H1 (cell line): ENCODE data around the gene PROSER2. TPM values are rescaled to one million over a fixed set of nuclear protein-coding genes. Genes with fewer than 3 reads are reported as not detected.

Experiments used
- CTCF ChIA-PET: fragments of 300-600 bp; sonication (Branson Sonifier 250); formaldehyde crosslinking; loops from one replicate; lab custom pipeline; 2021; ENCODE audit not compliant: partially characterized antibody; lab: Charles Lee
- POLR2A ChIA-PET: fragments of 300-600 bp; sonication (Branson Sonifier 250); formaldehyde crosslinking; loops from one replicate; lab custom pipeline; 2021; ENCODE audit warnings: inconsistent platforms; ENCODE audit not compliant: partially characterized antibody; lab: Charles Lee
- DNase-seq, 2 experiments: peaks; one replicate each; pipeline versions ENCODE4 v3.0.0 to v3.0.0-alpha.2; 2010 to 2022; ENCODE audit warnings: low spot score in 2 of 2, low read depth in 1 of 2, mixed read lengths in 1 of 2
- FAIRE-seq: peaks from 2 replicates; lab custom pipeline; 2011; peaks lifted over from hg19 to GRCh38; lab: Jason Lieb, UNC
- H2AFZ ChIP-seq: 2 replicates; pipeline ENCODE4 v1.8.1; 2012; ENCODE audit warnings: low read length, inconsistent platforms
- H2AK5ac ChIP-seq: 2 replicates; pipeline ENCODE4 v1.6.1; 2013; ENCODE audit warnings: low read depth, low read length
- H2BK120ac ChIP-seq: replicated peaks from 2 replicates; pipeline ENCODE3; 2013; ENCODE audit warnings: low read depth, low read length, inconsistent platforms
- H2BK12ac ChIP-seq: 2 replicates; pipeline ENCODE4 v1.6.1; 2013; ENCODE audit warnings: low read depth, low read length
- H2BK15ac ChIP-seq: 2 replicates; pipeline ENCODE4 v1.6.1; 2013; ENCODE audit warnings: low read length
- H2BK20ac ChIP-seq: 2 replicates; pipeline ENCODE4 v1.6.1; 2013; ENCODE audit warnings: low read length
- H2BK5ac ChIP-seq: 2 replicates; pipeline ENCODE4 v1.6.1; 2013; ENCODE audit warnings: low read depth, low read length
- H3K14ac ChIP-seq: 2 replicates; pipeline ENCODE4 v1.6.1; 2013; ENCODE audit warnings: inconsistent platforms; ENCODE audit not compliant: insufficient read length
- H3K18ac ChIP-seq: 2 replicates; pipeline ENCODE4 v1.6.1; 2013; ENCODE audit warnings: low read length; ENCODE audit errors: extremely low read depth
- H3K23ac ChIP-seq: 2 replicates; pipeline ENCODE4 v1.6.1; 2013; ENCODE audit warnings: inconsistent platforms; ENCODE audit not compliant: insufficient read length
- H3K23me2 ChIP-seq: 2 replicates; pipeline ENCODE4 v1.6.1; 2013; ENCODE audit warnings: low read depth, low read length
- H3K27ac ChIP-seq: 2 replicates; pipeline ENCODE4 v1.6.1; 2011; ENCODE audit warnings: low read depth, low read length, inconsistent platforms
- H3K27me3 ChIP-seq, 4 experiments: replicated peaks in 1 of 4; 1 replicate in 1 of 4; 2 replicates in 3 of 4; pipeline versions ENCODE4 v1.6.1 to v1.8.1; 2011 to 2013; ENCODE audit warnings: low read length in 3 of 4, mild to moderate bottlenecking in 3 of 4, inconsistent platforms in 2 of 4, mixed read lengths in 2 of 4, moderate library complexity in 1 of 4; ENCODE audit not compliant: control insufficient read depth in 3 of 4, insufficient read depth in 3 of 4; ENCODE audit errors: extremely low read depth in 1 of 4
- H3K36me3 ChIP-seq, 4 experiments: 2 replicates each; pipeline versions ENCODE4 v1.6.1 to v1.8.1; 2011 to 2013; ENCODE audit warnings: mild to moderate bottlenecking in 4 of 4, low read length in 3 of 4, moderate library complexity in 2 of 4, control low read depth in 1 of 4, inconsistent platforms in 1 of 4; ENCODE audit not compliant: insufficient read depth in 4 of 4, control insufficient read depth in 2 of 4
- H3K4ac ChIP-seq: replicated peaks from 2 replicates; pipeline ENCODE3; 2013; ENCODE audit warnings: low read length, low read depth, mixed read lengths, inconsistent platforms; ENCODE audit not compliant: insufficient read length
- H3K4me1 ChIP-seq, 4 experiments: replicated peaks in 1 of 4; 1 replicate in 1 of 4; 2 replicates in 3 of 4; pipeline versions ENCODE4 v1.6.1 to v1.8.1; 2011 to 2013; ENCODE audit warnings: low read length in 3 of 4, inconsistent platforms in 2 of 4, mixed read lengths in 1 of 4; ENCODE audit not compliant: insufficient read depth in 4 of 4, control insufficient read depth in 3 of 4
- H3K4me2 ChIP-seq, 2 experiments: 2 replicates each; pipeline versions ENCODE4 v1.6.1 to v1.8.1; 2011 to 2013; ENCODE audit warnings: low read depth in 2 of 2, low read length in 2 of 2, control low read depth in 1 of 2, inconsistent platforms in 1 of 2, mild to moderate bottlenecking in 1 of 2; ENCODE audit not compliant: insufficient read depth in 1 of 2
- H3K4me3 ChIP-seq, 4 experiments: fragments of 200-600, 300-600 bp in 1 of 4; sonication (generic), shearing (Covaris generic), sonication (Bioruptor Twin) in 1 of 4; 2 replicates each; pipeline versions ENCODE4 v1.5.1 to v1.8.1; 2011 to 2016; ENCODE audit warnings: low read length in 4 of 4, low read depth in 3 of 4, control low read depth in 2 of 4, inconsistent platforms in 2 of 4, mild to moderate bottlenecking in 2 of 4, mixed read lengths in 1 of 4, moderate library complexity in 1 of 4; ENCODE audit not compliant: insufficient read depth in 2 of 4; ENCODE audit errors: extremely low read depth in 1 of 4
- H3K56ac ChIP-seq: replicated peaks from 2 replicates; pipeline ENCODE3; 2013; ENCODE audit warnings: low read depth, mild to moderate bottlenecking, mixed read lengths, low read length, inconsistent platforms; ENCODE audit not compliant: insufficient read length
- H3K79me1 ChIP-seq: 2 replicates; pipeline ENCODE4 v1.6.1; 2013; ENCODE audit warnings: low read depth, low read length, control low read depth
- H3K79me2 ChIP-seq, 2 experiments: 2 replicates each; pipeline versions ENCODE4 v1.6.1 to v1.8.1; 2012 to 2013; ENCODE audit warnings: low read length in 2 of 2, mild to moderate bottlenecking in 2 of 2, inconsistent platforms in 1 of 2; ENCODE audit not compliant: insufficient read depth in 2 of 2, control insufficient read depth in 1 of 2
- H3K9ac ChIP-seq, 4 experiments: replicated peaks in 1 of 4; 1 replicate in 1 of 4; 2 replicates in 3 of 4; pipeline versions ENCODE4 v1.6.1 to v1.8.1; 2011 to 2013; ENCODE audit warnings: low read depth in 3 of 4, low read length in 3 of 4, control low read depth in 2 of 4, mild to moderate bottlenecking in 2 of 4, moderate library complexity in 2 of 4, inconsistent platforms in 1 of 4; ENCODE audit errors: extremely low read depth in 1 of 4
- H3K9me3 ChIP-seq, 2 experiments: 2 replicates each; pipeline versions ENCODE4 v1.6.1 to v1.8.1; 2012 to 2013; ENCODE audit warnings: mild to moderate bottlenecking in 2 of 2, moderate library complexity in 2 of 2, control low read depth in 1 of 2, inconsistent platforms in 1 of 2, low read depth in 1 of 2, low read length in 1 of 2, mixed read lengths in 1 of 2; ENCODE audit not compliant: insufficient read depth in 2 of 2
- H4K20me1 ChIP-seq, 2 experiments: replicated peaks in 1 of 2; 2 replicates each; pipeline versions ENCODE3 to v1.8.1; 2011 to 2013; ENCODE audit warnings: inconsistent platforms in 2 of 2, low read length in 2 of 2, mild to moderate bottlenecking in 1 of 2; ENCODE audit not compliant: insufficient read depth in 2 of 2, control insufficient read depth in 1 of 2
- H4K5ac ChIP-seq: 2 replicates; pipeline ENCODE4 v1.6.1; 2013; ENCODE audit warnings: low read length, low read depth, mixed read lengths, inconsistent platforms; ENCODE audit not compliant: insufficient read length
- H4K8ac ChIP-seq: 2 replicates; pipeline ENCODE4 v1.8.0; 2013; ENCODE audit warnings: mild to moderate bottlenecking, moderate library complexity, low read length, inconsistent platforms; ENCODE audit not compliant: insufficient read depth; ENCODE audit errors: extremely low read depth
- H4K91ac ChIP-seq: replicated peaks from 2 replicates; pipeline ENCODE3; 2013; ENCODE audit warnings: low read length, mixed read lengths, inconsistent platforms; ENCODE audit not compliant: insufficient read length
- E2F6 ChIP-seq: IDR thresholded peaks from 2 replicates; pipeline ENCODE4 v1.6.1; 2012; ENCODE audit warnings: inconsistent platforms
- JUN ChIP-seq: IDR thresholded peaks from 2 replicates; pipeline ENCODE4 v1.6.1; 2011; ENCODE audit warnings: low read depth, mild to moderate bottlenecking, improper control_type of control experiment, low read length
- POLR2A ChIP-seq, 2 experiments: IDR thresholded peaks; 1 replicate in 1 of 2; 2 replicates in 1 of 2; pipeline ENCODE4 v1.6.1; 2011; ENCODE audit warnings: low read depth in 2 of 2, low read length in 2 of 2, mild to moderate bottlenecking in 2 of 2; ENCODE audit errors: control extremely low read depth in 1 of 2
- POLR2AphosphoS5 ChIP-seq: IDR thresholded peaks from 2 replicates; pipeline ENCODE4 v1.6.1; 2011; ENCODE audit warnings: low read depth, low read length
- POU5F1 ChIP-seq: IDR thresholded peaks from 2 replicates; pipeline ENCODE4 v1.6.1; 2011; ENCODE audit warnings: low read depth, mild to moderate bottlenecking, low read length, moderate library complexity
- RXRA ChIP-seq: IDR thresholded peaks from 2 replicates; pipeline ENCODE4 v1.6.1; 2011; ENCODE audit warnings: low read depth, mild to moderate bottlenecking, low read length, moderate library complexity; ENCODE audit not compliant: insufficient read depth
- SIRT6 ChIP-seq: IDR thresholded peaks from one replicate; pipeline ENCODE4 v1.7.1; 2012; ENCODE audit warnings: low read length, inconsistent platforms
- SP1 ChIP-seq: IDR thresholded peaks from 2 replicates; pipeline ENCODE4 v1.6.1; 2011; ENCODE audit warnings: low read depth, low read length
- TAF7 ChIP-seq: optimal IDR thresholded peaks from 2 replicates; pipeline ENCODE3; 2011; ENCODE audit warnings: low read depth, mild to moderate bottlenecking, inconsistent platforms, low read length, moderate library complexity, borderline replicate concordance
- TEAD4 ChIP-seq: IDR thresholded peaks from 2 replicates; pipeline ENCODE4 v1.6.1; 2012; ENCODE audit warnings: low read depth, low read length, inconsistent platforms, mixed read lengths
- YY1 ChIP-seq: IDR thresholded peaks from 2 replicates; pipeline ENCODE4 v1.6.1; 2011; ENCODE audit warnings: low read depth, mild to moderate bottlenecking, low read length
- WGBS, 2 experiments: shearing (Covaris generic) in 1 of 2; methylation state at CpG; one replicate each; pipeline versions ENCODE4 v1.1.6 to v1.1.7; 2013 to 2015; ENCODE audit warnings: low lambda C conversion rate in 2 of 2, mixed read lengths in 2 of 2, inconsistent platforms in 1 of 2, low coverage in 1 of 2, missing lambda C conversion rate in 1 of 2; ENCODE audit not compliant: insufficient replicate concordance in 2 of 2, insufficient coverage in 1 of 2, insufficient read length in 1 of 2; ENCODE audit errors: extremely low coverage in 1 of 2, missing lambda C conversion rate in 1 of 2; 5-methylcytosine and 5-hydroxymethylcytosine counted together
- polyA plus RNA-seq, 7 experiments: library from polyadenylated mRNA; depleted of rRNA in 3 of 7; stranded (reverse) in 5 of 7; unstranded in 2 of 7; fragments of >200 nt in 5 of 7; fragments of 200-250 nt in 2 of 7; gene quantifications; 1 replicate in 5 of 7; 2 replicates in 1 of 7; 4 replicates in 1 of 7; pipeline versions ENCODE4 v1.2.1 to v1.2.3, GENCODE V29; 2011 to 2013; ENCODE audit warnings: missing spikeins in 2 of 7, mixed read lengths in 2 of 7
- total RNA-seq: library from RNA; stranded (reverse); fragmentation: NEBNext Ultra II Directional; extraction: Animal tissue kit (Norgen Biotek cat#: 25700); gene quantifications from 2 replicates; pipeline ENCODE4 v1.2.1, GENCODE V29; 2021
- TF ChIP-seq, protein P1 (sequence below): IDR thresholded peaks from 2 replicates; pipeline ENCODE4 v1.6.1; 2011; ENCODE audit warnings: low read length, improper control_type of control experiment

PROSER2 gene
- total and polyA plus RNA-seq, 2 of the 8 experiments (the other 6 are each of a cell fraction or from before 2014, with no cell fraction given), result 3.9 to 13.7 TPM

GRCh38 chr10:11882646-11883375 is 59.7 kb downstream of the PROSER2 start:
- no peak overlapping the region for H3K9ac ChIP-seq
- POLR2A ChIA-PET, result no interaction called here
- TF ChIP-seq, protein P1, sequence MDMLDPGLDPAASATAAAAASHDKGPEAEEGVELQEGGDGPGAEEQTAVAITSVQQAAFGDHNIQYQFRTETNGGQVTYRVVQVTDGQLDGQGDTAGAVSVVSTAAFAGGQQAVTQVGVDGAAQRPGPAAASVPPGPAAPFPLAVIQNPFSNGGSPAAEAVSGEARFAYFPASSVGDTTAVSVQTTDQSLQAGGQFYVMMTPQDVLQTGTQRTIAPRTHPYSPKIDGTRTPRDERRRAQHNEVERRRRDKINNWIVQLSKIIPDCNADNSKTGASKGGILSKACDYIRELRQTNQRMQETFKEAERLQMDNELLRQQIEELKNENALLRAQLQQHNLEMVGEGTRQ, result no peak
- no peak for TF ChIP-seq SP1
- no peak for TF ChIP-seq POLR2AphosphoS5
- TF ChIP-seq POLR2A (IDR thresholded peaks at IDR 0.05; ENCODE audit: control extremely low read depth in 1 of 2, low read depth in 2 of 2, low read length in 2 of 2), result no peak
- TF ChIP-seq TAF7, result no peak
- no peak for TF ChIP-seq JUN
- no peak for TF ChIP-seq YY1
- TF ChIP-seq TEAD4, result no peak
- no peak for TF ChIP-seq RXRA
- no peak for TF ChIP-seq E2F6
- no peak for TF ChIP-seq SIRT6
- no peak for TF ChIP-seq POU5F1

More at GRCh38 chr10:11882646-11883375, 59.7 kb downstream of the PROSER2 start:
- no peak for DNase-seq
- no peaks in the 10 kb centered on the region for H3K27me3 ChIP-seq
- H3K9me3 ChIP-seq, result no peaks in the 10 kb centered on the region
- H3K36me3 ChIP-seq, result no peaks in the 10 kb centered on the region
- H4K8ac ChIP-seq, result no peak overlapping the region; the same call in 1 of the 2 replicates
- no peak overlapping the region for H2BK15ac ChIP-seq
- no peak overlapping the region for H2BK5ac ChIP-seq
- H4K5ac ChIP-seq, result no peak overlapping the region
- H3K79me1 ChIP-seq, result no peaks in the 10 kb centered on the region
- no peak overlapping the region for H3K4me3 ChIP-seq
- H3K23me2 ChIP-seq, result no peaks in the 10 kb centered on the region
- H2AFZ ChIP-seq, result no peak overlapping the region
- H4K91ac ChIP-seq, result no peak overlapping the region
- H3K79me2 ChIP-seq, result no peaks in the 10 kb centered on the region
- H2BK120ac ChIP-seq, result no peak overlapping the region
- no peak overlapping the region for H2BK20ac ChIP-seq
- H2AK5ac ChIP-seq, result no peak overlapping the region
- FAIRE-seq, result no peak
- no peak overlapping the region for H2BK12ac ChIP-seq
- H3K4ac ChIP-seq, result no peak overlapping the region
- no peak overlapping the region for H3K23ac ChIP-seq
- no peak overlapping the region for H3K18ac ChIP-seq
- no peaks in the 10 kb centered on the region for H4K20me1 ChIP-seq
- whole genome bisulfite sequencing, 2 experiments, result 93% methylated on average over 14 of the region's 14 CpGs; no CpG with 5 or more reads in 1 of the 2 experiments
- H3K14ac ChIP-seq, result no peak overlapping the region
- CTCF ChIA-PET, result interaction anchor here (0.6 to 4.3 kb wide), 14 partner anchors 10 to 104 kb away, joined by 3 to 34 read pairs (median 8); no protein-coding TSS in a partner anchor
- H3K4me2 ChIP-seq, result no peak overlapping the region
- H3K4me1 ChIP-seq, result peaks cover 0 to 6% (median 0%) of the 10 kb centered on the region in 4 experiments; a peak in 1 of 7 replicates
- H3K56ac ChIP-seq, result no peak overlapping the region
- H3K27ac ChIP-seq, result no peak overlapping the region
